Measurements from ENCODE around the gene PSMB7.

DNA sequence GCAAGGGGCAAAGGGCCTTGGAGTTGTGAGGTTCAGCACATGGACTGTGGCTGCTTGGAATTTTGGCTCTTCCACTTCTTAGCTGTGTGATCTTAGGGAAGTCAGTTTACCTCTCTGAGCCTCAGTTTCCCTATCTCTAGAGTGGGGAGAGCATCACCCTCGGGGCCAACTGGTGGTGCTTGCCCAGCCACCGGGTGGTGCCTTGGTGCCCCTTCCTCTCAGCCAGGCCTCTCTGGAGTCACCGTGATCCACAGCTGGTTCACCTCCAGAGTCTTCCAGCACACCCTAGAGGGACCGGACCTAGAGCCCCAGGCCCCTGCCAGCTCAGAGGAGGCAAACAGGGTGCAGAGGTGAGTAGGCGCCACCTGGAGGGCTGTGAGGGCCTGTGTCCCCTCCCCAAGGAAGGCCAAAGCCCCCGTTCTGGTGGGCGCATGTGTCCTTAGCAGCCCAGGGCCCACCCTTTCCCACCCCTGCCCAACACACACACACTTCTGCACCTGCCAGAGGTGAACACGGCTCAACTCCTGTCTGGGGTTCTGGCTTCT is 42.7 kb upstream of the PSMB7 start:
- no peak for TF ChIP-seq YY1 (IDR thresholded peaks at IDR 0.05; ENCODE audit: low read depth)
- TF ChIP-seq, protein P1, sequence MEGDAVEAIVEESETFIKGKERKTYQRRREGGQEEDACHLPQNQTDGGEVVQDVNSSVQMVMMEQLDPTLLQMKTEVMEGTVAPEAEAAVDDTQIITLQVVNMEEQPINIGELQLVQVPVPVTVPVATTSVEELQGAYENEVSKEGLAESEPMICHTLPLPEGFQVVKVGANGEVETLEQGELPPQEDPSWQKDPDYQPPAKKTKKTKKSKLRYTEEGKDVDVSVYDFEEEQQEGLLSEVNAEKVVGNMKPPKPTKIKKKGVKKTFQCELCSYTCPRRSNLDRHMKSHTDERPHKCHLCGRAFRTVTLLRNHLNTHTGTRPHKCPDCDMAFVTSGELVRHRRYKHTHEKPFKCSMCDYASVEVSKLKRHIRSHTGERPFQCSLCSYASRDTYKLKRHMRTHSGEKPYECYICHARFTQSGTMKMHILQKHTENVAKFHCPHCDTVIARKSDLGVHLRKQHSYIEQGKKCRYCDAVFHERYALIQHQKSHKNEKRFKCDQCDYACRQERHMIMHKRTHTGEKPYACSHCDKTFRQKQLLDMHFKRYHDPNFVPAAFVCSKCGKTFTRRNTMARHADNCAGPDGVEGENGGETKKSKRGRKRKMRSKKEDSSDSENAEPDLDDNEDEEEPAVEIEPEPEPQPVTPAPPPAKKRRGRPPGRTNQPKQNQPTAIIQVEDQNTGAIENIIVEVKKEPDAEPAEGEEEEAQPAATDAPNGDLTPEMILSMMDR (IDR thresholded peaks at IDR 0.05) = no peak
- TF ChIP-seq TAF1 (IDR thresholded peaks at IDR 0.05; ENCODE audit: borderline replicate concordance, low read depth, low read length) = no peak
- TF ChIP-seq EP300 (IDR thresholded peaks at IDR 0.05; ENCODE audit: borderline replicate concordance in 1 of 2, low read depth in 1 of 2, low read length in 1 of 2) = no peak
- no peak for TF ChIP-seq RFX5 (IDR thresholded peaks at IDR 0.05; ENCODE audit: low read length)
- TF ChIP-seq POLR2AphosphoS5 (IDR thresholded peaks at IDR 0.05; ENCODE audit: low read depth, low read length) = no peak
- no peak for TF ChIP-seq FOXM1 (IDR thresholded peaks at IDR 0.05; ENCODE audit: low read depth)
- no peak for TF ChIP-seq REST (IDR thresholded peaks at IDR 0.05; ENCODE audit: low read depth, low read length)
- TF ChIP-seq ZBTB33 (IDR thresholded peaks at IDR 0.05; ENCODE audit: borderline replicate concordance, low read depth) = no peak
- TF ChIP-seq NFIC (IDR thresholded peaks at IDR 0.05; ENCODE audit: borderline replicate concordance) = no peak
